HUES6 (cell line): ENCODE results near the gene ITPR2.

Experiments
- H3K27ac ChIP-seq: 2 replicates; pipeline ENCODE4 v1.7.0; 2013; ENCODE audit warnings: low read depth, mild to moderate bottlenecking, low read length, inconsistent platforms
- H3K27me3 ChIP-seq: 2 replicates; pipeline ENCODE4 v1.6.1; 2013; ENCODE audit warnings: low read length; ENCODE audit not compliant: control insufficient read depth, insufficient read depth
- H3K36me3 ChIP-seq: 2 replicates; pipeline ENCODE4 v1.6.1; 2013; ENCODE audit warnings: low read length; ENCODE audit not compliant: control insufficient read depth, insufficient read depth
- H3K4me1 ChIP-seq: 2 replicates; pipeline ENCODE4 v1.6.1; 2013; ENCODE audit warnings: low read length; ENCODE audit not compliant: control insufficient read depth, insufficient read depth
- H3K4me3 ChIP-seq: 2 replicates; pipeline ENCODE4 v1.5.1; 2013; ENCODE audit warnings: low read depth, low read length
- H3K9ac ChIP-seq: one replicate; pipeline ENCODE4 v1.6.1; 2013; ENCODE audit warnings: mild to moderate bottlenecking, low read length
- H3K9me3 ChIP-seq: 2 replicates; pipeline ENCODE4 v1.6.1; 2013; ENCODE audit warnings: low read depth, low read length; ENCODE audit not compliant: control insufficient read depth, insufficient read depth

The ITPR2 gene

DNA sequence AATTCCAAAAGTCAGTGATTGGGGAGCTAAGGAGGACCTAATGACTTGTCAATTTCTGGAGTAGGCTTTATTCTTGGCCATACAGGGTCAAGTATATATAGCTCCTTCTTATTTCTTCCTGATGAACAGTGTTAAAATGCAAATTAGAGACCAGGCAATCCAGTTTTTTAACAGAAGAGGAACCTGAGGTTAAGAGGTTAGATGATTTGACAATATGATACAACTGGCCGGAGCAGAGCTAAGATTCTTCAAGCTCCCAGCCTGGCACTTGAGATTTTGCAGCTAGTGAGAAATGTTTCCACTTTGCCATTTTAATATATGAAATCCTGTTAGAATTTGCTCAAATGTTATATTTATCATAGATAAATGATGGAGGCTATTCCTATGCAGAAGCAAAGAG is 433.6 kb downstream of the ITPR2 start:
- Histone ChIP-seq H3K4me1 (no peaks in the 10 kb centered on the region), H3K27me3 (no peaks in the 10 kb centered on the region), H3K36me3 (no peaks in the 10 kb centered on the region), H3K4me3 (no peak overlapping the region), H3K27ac (no peak overlapping the region), H3K9me3 (no peaks in the 10 kb centered on the region), H3K9ac (no peak overlapping the region)

DNA sequence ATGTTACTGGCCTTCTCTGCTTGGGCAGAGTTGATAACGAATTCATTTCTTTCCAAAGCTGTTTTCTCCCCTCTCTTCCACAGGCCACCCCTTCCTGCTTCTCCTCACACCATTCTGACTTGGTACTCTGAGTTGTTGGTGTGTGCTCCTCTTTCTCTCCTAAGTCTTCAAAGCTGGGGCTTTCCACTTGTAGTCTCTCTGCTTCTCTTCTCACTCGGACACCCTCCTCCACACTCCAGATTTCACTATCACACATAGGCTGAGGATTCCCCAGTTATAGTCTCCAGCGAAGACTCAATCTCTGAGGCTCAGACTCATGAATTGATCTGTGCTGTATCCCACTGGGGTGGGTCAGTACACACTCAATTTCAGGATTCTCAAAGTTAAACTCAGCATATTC is 436.6 kb downstream of the ITPR2 start:
- no peak overlapping the region for H3K9ac ChIP-seq

DNA sequence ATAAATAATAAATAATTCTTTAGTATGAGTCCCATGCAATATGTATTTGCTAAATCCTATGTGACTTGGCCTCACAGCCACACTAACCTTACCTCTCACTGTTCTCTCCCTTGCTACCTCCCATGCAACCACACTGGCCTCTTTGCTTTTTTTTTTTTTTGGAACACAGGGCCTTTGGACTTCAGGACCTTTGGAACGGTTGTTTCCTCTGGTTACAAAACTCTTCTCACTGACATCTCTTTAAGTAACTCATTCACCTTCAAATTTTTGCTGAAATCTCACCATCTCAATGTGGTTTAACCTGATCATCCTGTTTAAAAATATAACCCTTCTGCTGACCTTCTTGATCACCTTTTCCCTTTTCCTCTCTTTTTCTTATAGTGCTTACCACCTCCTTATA is 443.7 kb downstream of the ITPR2 start:
- Histone ChIP-seq H3K9ac (no peak overlapping the region), H3K4me3 (no peak overlapping the region), H3K27me3 (no peaks in the 10 kb centered on the region), H3K36me3 (no peaks in the 10 kb centered on the region; the same call in none of the 2 replicates), H3K27ac (no peak overlapping the region), H3K9me3 (no peaks in the 10 kb centered on the region), H3K4me1 (no peaks in the 10 kb centered on the region)

More for the DNA sequence above, 436.6 kb downstream of the ITPR2 start:
- Histone ChIP-seq H3K4me3 (no peak overlapping the region), H3K9me3 (no peaks in the 10 kb centered on the region), H3K36me3 (no peaks in the 10 kb centered on the region), H3K4me1 (no peaks in the 10 kb centered on the region), H3K27ac (no peak overlapping the region), H3K27me3 (no peaks in the 10 kb centered on the region)

DNA sequence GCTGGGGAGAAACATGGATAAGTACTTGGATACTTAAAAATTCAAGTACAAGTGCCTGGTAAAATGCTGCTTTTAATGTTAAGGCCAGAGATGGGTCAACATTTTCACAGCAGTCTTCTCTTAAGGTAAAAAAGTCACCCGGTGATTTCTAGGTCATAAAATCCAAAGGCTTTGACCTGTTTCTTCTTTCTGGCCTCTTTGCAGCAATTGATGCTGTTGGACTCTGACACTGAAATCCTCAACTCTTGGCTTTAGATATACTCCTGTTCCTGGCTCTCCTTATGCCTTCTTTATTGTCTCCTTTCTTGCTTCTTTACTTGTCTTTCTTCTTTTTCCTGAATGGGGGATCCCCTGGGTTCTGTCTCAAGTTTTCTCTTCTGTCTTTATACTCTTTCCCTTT is 448.5 kb downstream of the ITPR2 start:
- H3K27me3 ChIP-seq = no peaks in the 10 kb centered on the region
- H3K4me1 ChIP-seq = no peaks in the 10 kb centered on the region
- H3K4me3 ChIP-seq = no peak overlapping the region
- H3K9ac ChIP-seq = no peak overlapping the region
- no peak overlapping the region for H3K27ac ChIP-seq
- no peaks in the 10 kb centered on the region; the same call in none of the 2 replicates for H3K36me3 ChIP-seq
- H3K9me3 ChIP-seq = peaks cover 3% of the 10 kb centered on the region; the same call in 1 of the 2 replicates

DNA sequence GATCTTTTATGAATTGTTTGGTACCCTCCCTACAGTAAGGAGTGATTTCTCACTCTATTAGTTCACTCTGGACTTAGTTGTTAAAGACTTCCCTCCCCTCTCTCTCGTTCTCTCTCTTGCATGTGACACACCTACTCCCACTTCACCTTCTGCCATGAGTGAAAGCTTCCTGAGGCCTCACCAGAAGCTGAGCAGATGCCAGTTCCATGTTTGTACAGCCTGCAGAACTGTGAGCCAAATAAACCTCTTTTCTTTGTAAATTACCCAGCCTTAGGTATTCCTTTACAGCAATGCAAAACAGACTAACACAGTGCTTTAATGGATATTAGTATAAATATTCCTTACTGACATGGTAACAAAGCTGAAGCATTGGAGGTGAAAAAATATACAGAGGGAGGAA is 450.0 kb downstream of the ITPR2 start:
- peaks cover 3% of the 10 kb centered on the region; the same call in 1 of the 2 replicates for H3K9me3 ChIP-seq
- no peaks in the 10 kb centered on the region; the same call in none of the 2 replicates for H3K36me3 ChIP-seq
- H3K27ac ChIP-seq = no peak overlapping the region
- no peaks in the 10 kb centered on the region for H3K27me3 ChIP-seq
- no peaks in the 10 kb centered on the region for H3K4me1 ChIP-seq
- H3K4me3 ChIP-seq = no peak overlapping the region
- no peak overlapping the region for H3K9ac ChIP-seq

DNA sequence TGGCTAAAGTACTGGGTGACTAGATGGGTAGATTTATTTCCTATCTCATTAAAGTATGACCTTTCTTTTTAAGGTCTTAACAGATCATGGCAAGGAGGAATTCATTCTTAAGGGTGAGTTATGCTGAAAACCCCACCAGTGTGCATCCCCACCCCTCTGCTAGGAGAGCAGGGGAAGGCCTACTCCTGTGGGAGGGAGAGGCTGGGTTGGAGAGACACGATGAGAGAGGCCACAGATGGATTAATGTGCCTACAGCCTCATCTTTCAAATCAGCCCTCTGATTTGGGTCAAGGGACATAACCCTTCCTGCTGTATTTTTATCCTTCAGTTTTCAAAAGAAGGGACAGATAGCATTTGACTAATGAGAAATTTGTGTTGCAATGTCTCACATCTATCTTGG is 452.1 kb downstream of the ITPR2 start:
- H3K36me3 ChIP-seq = no peaks in the 10 kb centered on the region; the same call in 1 of the 2 replicates
- no peak overlapping the region for H3K27ac ChIP-seq
- no peak overlapping the region for H3K4me3 ChIP-seq
- H3K9me3 ChIP-seq = peaks cover 3% of the 10 kb centered on the region; the same call in 1 of the 2 replicates
- H3K27me3 ChIP-seq = no peaks in the 10 kb centered on the region
- H3K9ac ChIP-seq = no peak overlapping the region
- no peaks in the 10 kb centered on the region for H3K4me1 ChIP-seq

DNA sequence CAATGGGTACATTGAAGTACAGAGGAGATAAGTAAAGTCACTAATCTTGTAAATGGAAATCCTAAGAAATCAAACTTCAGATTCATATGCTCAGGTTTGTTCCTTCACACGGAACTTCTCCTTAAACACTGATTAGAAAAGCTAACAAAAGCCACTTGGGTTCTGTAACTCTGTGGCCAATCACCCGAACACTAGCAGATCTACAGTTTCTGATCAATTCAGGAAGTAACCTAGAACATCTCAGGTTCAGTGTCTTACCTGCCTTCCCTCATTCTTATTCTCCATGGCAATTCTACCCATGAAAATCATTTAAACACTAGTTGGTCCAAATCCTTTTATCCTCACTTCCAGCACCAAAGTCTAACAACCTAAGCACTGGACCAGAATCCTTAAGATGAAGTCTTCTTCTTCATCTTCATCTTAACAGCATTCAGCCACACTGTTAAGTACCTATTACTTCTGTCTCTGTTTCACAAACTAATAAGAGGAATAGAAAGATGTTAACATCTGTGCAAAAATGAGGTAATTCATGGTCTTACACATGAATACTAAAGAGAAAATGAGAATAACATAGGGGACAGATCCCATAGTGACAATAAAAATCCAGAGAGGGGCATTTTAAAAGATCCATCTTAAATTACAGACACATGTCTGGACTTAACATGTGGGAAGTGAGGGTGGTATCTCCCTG is 453.1 kb downstream of the ITPR2 start:
- Histone ChIP-seq H3K36me3 (no peaks in the 10 kb centered on the region; the same call in 1 of the 2 replicates), H3K4me3 (no peak overlapping the region), H3K9ac (no peak overlapping the region), H3K4me1 (no peaks in the 10 kb centered on the region), H3K27me3 (no peaks in the 10 kb centered on the region), H3K9me3 (peaks cover 3% of the 10 kb centered on the region; the same call in 1 of the 2 replicates), H3K27ac (no peak overlapping the region)

DNA sequence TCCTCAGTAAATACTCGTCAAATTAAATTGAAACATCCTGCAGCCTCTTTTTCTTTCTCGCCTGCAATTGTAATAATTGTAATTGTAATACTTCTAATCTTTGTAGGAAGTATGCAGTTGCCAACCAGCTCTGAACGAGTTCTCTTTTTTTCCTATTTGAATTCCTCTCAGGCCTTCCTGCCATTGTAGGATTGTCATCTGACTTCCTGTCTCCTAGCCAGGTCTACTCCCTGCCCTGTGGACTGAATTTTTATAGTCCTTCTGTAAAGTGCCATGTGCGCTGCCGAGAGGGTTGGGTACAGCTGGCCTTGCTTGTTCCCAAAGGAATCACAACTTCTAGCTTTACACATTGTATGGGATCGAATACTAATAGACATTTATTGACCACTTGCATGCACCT is 454.3 kb downstream of the ITPR2 start:
- no peak overlapping the region for H3K9ac ChIP-seq
- H3K9me3 ChIP-seq = peaks cover 3% of the 10 kb centered on the region; the same call in 1 of the 2 replicates
- no peaks in the 10 kb centered on the region for H3K27me3 ChIP-seq
- H3K27ac ChIP-seq = no peak overlapping the region
- H3K36me3 ChIP-seq = no peaks in the 10 kb centered on the region
- no peaks in the 10 kb centered on the region for H3K4me1 ChIP-seq
- no peak overlapping the region for H3K4me3 ChIP-seq

DNA sequence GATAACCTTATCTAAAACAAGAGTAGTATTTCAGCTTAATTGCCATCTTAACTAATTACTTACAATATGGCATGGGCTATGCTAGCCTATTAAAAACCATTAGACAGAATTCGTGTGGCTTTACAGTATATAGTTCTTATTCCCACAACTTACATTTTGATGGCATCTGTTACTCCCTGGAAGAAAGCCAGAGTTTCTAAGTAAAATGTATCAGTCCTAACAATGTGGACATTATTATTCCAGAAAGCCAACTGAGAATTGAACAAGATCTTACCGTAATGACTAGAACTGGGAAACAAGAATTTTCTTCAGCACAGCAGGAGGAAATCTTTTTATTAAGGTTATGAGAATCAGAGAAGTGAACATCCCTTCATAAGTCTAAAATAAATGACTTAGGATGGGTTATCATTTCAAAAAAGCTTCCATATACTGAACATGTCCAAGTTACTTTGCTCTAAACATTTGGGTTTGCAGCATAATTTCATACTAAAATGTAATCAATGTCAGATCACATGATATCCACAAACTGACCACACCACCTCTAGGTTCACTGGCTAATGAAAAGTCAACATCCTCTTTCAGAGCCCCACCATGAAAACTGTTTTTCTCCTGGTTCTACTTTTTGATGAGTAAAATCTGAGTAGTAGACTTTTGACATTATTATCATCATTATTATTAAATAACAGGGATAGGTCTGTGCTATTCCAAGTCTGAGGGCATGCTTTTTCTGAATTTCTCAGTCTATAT is 457.9 kb downstream of the ITPR2 start:
- Histone ChIP-seq H3K27ac (no peak overlapping the region), H3K9ac (no peak overlapping the region), H3K4me3 (no peak overlapping the region), H3K36me3 (no peaks in the 10 kb centered on the region), H3K9me3 (no peaks in the 10 kb centered on the region), H3K27me3 (no peaks in the 10 kb centered on the region), H3K4me1 (peaks cover under 1% of the 10 kb centered on the region; the same call in 1 of the 2 replicates)

DNA sequence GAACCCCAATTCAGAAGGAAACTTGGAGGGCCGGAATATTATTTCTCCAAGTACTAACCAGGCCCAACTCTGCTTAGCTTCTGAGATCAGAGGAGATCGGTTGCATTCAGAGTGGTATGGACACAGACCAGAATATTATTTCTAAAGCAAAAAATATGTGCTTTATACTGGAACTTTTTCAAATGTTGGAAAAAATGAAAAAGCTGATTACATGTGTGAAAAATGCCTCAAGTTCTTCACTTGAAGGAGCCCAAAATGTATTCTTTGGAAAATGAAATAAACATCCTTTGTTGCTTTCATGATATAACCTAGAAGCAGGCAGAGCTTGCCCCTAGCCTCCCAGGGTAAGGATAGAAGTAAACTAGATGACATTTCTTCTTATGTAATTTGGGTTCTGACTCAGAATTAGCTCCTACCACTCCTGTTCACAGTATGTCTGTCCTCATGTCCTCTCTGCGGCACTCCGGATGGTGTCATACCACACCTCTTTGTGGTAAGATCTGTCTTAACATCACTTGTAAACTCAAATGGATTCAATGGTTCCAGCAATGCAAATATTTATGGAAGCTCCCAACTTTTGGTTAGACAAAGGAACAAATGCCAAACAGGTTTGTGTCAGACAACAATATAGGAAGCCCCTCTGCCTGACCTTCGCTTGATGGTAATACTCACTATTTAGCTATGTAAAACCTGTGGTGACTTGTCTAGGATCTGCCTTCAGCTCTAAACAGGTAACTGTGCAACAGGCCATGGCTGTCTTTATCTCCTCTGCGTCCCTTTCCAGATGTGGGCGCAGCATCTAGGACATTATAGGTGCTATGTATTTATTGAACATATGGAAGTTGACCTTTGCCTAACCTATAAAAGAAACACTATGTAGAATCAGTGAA is 459.1 kb downstream of the ITPR2 start:
- Histone ChIP-seq H3K9me3 (no peaks in the 10 kb centered on the region), H3K27me3 (no peaks in the 10 kb centered on the region), H3K4me3 (no peak overlapping the region), H3K9ac (no peak overlapping the region), H3K27ac (no peak overlapping the region), H3K4me1 (peaks cover 8% of the 10 kb centered on the region; the same call in 1 of the 2 replicates), H3K36me3 (no peaks in the 10 kb centered on the region)
